Measurements from ENCODE around the gene MDH2.

Gene MDH2

DNA sequence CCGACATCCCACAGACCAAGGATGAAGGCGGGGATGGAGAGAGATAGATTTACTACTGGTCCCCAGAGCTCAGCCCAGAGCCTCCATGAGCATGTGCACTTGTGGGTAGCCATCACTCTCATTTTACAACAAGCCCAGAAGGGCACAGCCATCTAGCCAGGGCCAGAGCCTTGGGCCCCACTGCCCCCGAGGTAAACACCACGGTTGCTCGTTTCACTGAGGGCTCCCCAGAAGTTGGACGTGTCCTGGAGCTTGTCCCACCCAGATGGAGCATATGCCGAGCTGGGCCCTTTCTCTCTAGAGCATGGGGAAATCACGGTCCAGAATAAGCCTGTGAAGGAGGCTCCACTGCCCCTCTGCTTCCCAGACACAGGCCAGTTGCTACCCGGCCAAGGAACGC is 44.6 kb upstream of the MDH2 start:
- TF ChIP-seq, protein P1, sequence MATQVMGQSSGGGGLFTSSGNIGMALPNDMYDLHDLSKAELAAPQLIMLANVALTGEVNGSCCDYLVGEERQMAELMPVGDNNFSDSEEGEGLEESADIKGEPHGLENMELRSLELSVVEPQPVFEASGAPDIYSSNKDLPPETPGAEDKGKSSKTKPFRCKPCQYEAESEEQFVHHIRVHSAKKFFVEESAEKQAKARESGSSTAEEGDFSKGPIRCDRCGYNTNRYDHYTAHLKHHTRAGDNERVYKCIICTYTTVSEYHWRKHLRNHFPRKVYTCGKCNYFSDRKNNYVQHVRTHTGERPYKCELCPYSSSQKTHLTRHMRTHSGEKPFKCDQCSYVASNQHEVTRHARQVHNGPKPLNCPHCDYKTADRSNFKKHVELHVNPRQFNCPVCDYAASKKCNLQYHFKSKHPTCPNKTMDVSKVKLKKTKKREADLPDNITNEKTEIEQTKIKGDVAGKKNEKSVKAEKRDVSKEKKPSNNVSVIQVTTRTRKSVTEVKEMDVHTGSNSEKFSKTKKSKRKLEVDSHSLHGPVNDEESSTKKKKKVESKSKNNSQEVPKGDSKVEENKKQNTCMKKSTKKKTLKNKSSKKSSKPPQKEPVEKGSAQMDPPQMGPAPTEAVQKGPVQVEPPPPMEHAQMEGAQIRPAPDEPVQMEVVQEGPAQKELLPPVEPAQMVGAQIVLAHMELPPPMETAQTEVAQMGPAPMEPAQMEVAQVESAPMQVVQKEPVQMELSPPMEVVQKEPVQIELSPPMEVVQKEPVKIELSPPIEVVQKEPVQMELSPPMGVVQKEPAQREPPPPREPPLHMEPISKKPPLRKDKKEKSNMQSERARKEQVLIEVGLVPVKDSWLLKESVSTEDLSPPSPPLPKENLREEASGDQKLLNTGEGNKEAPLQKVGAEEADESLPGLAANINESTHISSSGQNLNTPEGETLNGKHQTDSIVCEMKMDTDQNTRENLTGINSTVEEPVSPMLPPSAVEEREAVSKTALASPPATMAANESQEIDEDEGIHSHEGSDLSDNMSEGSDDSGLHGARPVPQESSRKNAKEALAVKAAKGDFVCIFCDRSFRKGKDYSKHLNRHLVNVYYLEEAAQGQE (IDR thresholded peaks at IDR 0.05; ENCODE audit: insufficient read depth in 1 of 2, low read depth in 2 of 2, low read length in 2 of 2): no peak
- TF ChIP-seq FOXP2 (optimal IDR thresholded peaks at IDR 0.05; ENCODE audit: borderline replicate concordance, extremely low read depth, extremely low read length, insufficient read depth) (no peak), SIN3A (IDR thresholded peaks at IDR 0.05; ENCODE audit: borderline replicate concordance, insufficient read depth, low read length) (no peak), TAF1 (IDR thresholded peaks at IDR 0.05; ENCODE audit: borderline replicate concordance, insufficient read depth, low read length) (no peak), POLR2AphosphoS5 (IDR thresholded peaks at IDR 0.05; ENCODE audit: low read depth, low read length) (no peak)

DNA sequence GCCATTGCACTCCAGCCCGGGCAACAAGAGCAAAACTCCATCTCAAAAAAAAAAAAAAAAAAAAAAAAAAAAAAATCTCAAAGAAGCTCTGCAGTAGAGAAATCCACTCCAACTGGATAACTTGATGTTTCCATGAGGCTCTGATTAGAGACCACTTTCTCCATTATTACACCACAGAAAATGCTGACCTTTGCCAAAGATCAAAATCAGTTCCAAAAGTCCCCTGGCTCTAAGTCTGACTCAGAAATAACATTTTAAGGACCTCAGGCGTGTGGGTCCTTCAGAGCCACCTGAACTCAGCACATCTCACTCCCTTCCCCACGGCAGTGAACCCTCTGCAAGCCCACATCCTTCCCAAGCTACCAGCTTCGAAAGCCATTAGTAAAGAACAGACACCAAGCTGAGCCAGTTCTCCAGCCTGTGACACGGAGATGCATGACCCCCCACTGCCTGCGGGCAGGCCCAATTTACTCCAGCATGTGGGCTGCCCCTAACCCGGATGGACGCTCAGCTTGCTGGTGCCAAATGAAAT is 39.7 kb upstream of the MDH2 start:
- no peak for TF ChIP-seq FOXP2 (optimal IDR thresholded peaks at IDR 0.05; ENCODE audit: borderline replicate concordance, extremely low read depth, extremely low read length, insufficient read depth)
- no peak for TF ChIP-seq TAF1 (IDR thresholded peaks at IDR 0.05; ENCODE audit: borderline replicate concordance, insufficient read depth, low read length)
- TF ChIP-seq, protein P1 (IDR thresholded peaks at IDR 0.05; ENCODE audit: insufficient read depth in 1 of 2, low read depth in 2 of 2, low read length in 2 of 2): no peak
- no peak for TF ChIP-seq POLR2AphosphoS5 (IDR thresholded peaks at IDR 0.05; ENCODE audit: low read depth, low read length)
- no peak for TF ChIP-seq SIN3A (IDR thresholded peaks at IDR 0.05; ENCODE audit: borderline replicate concordance, insufficient read depth, low read length)

DNA sequence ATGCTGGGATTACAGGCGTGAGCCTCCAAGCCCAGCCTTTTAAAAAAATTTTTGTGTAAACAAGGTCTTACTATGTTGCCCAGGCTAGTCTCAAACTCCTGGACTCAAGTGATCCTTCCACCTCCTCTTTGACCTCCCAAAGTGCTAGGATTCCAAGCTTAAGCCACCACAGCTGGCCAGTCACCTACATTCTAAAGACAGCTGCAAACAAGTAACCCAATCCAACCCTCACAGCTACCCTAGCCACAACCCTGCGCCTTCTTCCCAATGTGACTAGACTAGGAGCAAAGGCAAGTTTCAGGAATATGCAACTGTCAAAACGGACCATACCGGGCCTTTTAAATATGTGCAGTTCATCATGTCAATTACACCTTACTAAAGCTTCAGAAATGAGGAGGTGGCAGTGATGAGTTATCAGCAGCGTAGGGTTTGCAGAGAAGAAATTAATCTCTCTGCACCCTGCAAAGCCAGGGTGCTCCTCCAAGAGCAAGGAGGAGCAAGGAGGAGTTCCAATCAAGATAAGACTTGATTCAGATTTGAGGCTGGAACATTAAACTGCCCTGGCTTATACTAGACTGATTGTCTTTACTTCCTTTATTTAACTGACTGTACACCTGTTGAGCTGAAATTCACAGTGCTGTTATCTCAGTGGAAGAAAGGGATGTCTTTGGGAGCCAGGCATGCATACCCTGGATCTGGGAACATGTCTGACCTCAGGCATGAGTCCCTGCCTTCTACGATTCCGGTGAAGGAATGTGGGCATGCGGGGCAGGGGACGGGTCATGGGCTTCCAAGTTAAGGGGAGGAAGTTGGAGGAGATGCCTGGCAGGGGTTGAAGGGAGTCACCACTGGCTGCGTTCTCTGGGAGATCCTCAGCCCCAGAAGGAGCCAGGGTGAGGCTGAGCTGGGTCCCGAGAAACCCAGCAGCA is 38.0 kb upstream of the MDH2 start:
- TF ChIP-seq SIN3A (IDR thresholded peaks at IDR 0.05; ENCODE audit: borderline replicate concordance, insufficient read depth, low read length): no peak
- no peak for TF ChIP-seq TAF1 (IDR thresholded peaks at IDR 0.05; ENCODE audit: borderline replicate concordance, insufficient read depth, low read length)
- TF ChIP-seq POLR2AphosphoS5 (IDR thresholded peaks at IDR 0.05; ENCODE audit: low read depth, low read length): no peak
- TF ChIP-seq, protein P1 (IDR thresholded peaks at IDR 0.05; ENCODE audit: insufficient read depth in 1 of 2, low read depth in 2 of 2, low read length in 2 of 2): no peak
- TF ChIP-seq FOXP2 (optimal IDR thresholded peaks at IDR 0.05; ENCODE audit: borderline replicate concordance, extremely low read depth, extremely low read length, insufficient read depth): no peak

DNA sequence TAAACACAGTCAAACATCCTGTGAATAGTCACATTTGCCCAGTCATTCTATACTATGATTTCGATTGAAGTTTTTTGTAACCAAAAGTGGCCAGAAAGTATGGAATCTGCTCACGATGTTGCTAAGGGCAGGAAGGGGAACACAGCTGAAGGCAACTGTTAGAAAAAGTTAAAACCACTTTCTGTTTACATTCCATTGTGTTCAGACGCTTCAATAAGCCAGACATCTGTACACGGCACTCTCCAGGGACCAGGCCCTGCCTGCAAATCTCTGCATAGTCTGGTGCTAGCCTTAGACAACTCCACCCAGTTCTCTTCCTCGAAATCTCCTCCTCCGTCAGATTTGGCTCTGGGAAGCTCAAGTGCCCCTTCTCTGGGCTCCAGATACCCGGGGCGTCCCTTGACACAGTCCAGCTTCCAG is 36.5 kb upstream of the MDH2 start:
- TF ChIP-seq SIN3A (IDR thresholded peaks at IDR 0.05; ENCODE audit: borderline replicate concordance, insufficient read depth, low read length) (no peak), FOXP2 (optimal IDR thresholded peaks at IDR 0.05; ENCODE audit: borderline replicate concordance, extremely low read depth, extremely low read length, insufficient read depth) (no peak), TAF1 (IDR thresholded peaks at IDR 0.05; ENCODE audit: borderline replicate concordance, insufficient read depth, low read length) (no peak), POLR2AphosphoS5 (IDR thresholded peaks at IDR 0.05; ENCODE audit: low read depth, low read length) (no peak)

DNA sequence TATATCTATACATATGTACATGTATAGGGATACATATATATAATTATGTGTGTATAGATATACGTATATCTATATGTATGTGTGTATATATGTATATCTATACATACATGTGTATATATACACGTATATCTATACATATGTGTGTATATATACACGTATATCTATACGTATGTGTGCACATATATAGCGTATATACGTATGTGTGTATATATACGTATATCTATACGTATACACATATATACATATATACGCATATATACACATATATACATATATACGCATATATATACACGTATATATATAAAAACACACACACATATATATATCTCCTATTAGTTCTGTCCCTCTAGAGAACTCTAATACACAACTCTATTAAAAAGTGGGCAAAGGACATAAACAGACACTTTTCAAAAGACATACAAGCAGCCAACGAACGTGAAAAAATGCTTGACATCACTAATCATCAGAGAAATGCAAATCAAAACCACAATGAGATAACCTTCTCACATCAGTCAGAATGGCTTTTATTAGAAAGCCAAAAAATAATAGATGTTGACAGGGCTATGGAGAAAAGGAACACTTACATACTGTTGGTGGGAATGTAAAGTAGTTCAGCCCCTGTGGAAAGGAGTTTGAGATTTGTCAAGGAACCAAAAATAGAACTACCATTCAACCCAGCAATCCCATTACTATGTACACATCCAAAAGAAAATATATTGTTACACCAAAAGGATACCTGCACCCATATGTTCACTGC is 31.5 kb upstream of the MDH2 start:
- TF ChIP-seq TAF1 (IDR thresholded peaks at IDR 0.05; ENCODE audit: borderline replicate concordance, insufficient read depth, low read length) (no peak), SIN3A (IDR thresholded peaks at IDR 0.05; ENCODE audit: borderline replicate concordance, insufficient read depth, low read length) (no peak)
- TF ChIP-seq, protein P1 (IDR thresholded peaks at IDR 0.05; ENCODE audit: insufficient read depth in 1 of 2, low read depth in 2 of 2, low read length in 2 of 2): no peak
